ENCODE measurements around the gene NOMO2. TPM values are rescaled to one million over a fixed set of nuclear protein-coding genes. Genes with fewer than 3 reads are reported as not detected.
"Not testable (repeated sequence)": the region's sequence is repeated elsewhere in the genome, so short reads cannot be mapped to it uniquely, and the experiment has no call there.

The NOMO2 gene
- total and polyA plus RNA-seq, 5 donors from 2014 or later = 77.6 to 126 (median 91.4) TPM

DNA sequence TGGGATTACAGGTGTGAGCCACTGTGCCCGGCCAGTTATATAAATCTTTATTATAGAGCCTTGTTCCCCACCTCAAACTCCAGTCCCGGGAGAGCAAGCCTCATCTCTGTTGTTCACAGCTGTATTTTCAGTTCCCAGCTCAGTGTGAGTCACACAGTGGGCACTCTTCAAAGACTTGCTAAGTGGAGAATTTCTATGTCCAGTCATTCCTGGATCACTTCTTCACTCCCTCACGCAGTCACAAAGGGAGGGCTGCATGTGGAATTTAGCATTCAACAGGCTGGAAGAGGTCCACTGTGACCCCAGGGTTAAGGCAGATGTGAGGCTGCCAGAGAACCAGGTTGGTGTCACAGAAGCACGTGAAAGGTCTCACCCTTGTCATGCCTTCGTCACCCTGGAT, 33.0 kb upstream of the NOMO2 start:
- not testable (repeated sequence) for H3K4me1 ChIP-seq (ENCODE audit: control insufficient read depth, insufficient read depth, low read length, poor library complexity, severe bottlenecking); H3K36me3 Mint-ChIP-seq; H3K4me3 ChIP-seq (ENCODE audit: low read depth, low read length); H3K4me1 Mint-ChIP-seq; H3K4me3 Mint-ChIP-seq; H3K9me3 Mint-ChIP-seq; H3K27ac Mint-ChIP-seq; H3K27me3 ChIP-seq (ENCODE audit: control insufficient read depth, insufficient read depth, low read length); H3K36me3 ChIP-seq (ENCODE audit: control insufficient read depth, insufficient read depth, low read length); H3K27me3 Mint-ChIP-seq; DNase-seq; H3K27ac ChIP-seq (ENCODE audit: insufficient read depth, low read length, poor library complexity, severe bottlenecking); H3K9me3 ChIP-seq (ENCODE audit: control insufficient read depth in 2 of 2, low read length in 2 of 2); ATAC-seq (ENCODE audit: low read depth in 2 of 2)

GRCh38 chr16:18593904-18594303, 32.0 kb upstream of the NOMO2 start:
- not testable (repeated sequence) for H3K36me3 ChIP-seq (ENCODE audit: control insufficient read depth, insufficient read depth, low read length); H3K27me3 Mint-ChIP-seq; H3K27ac ChIP-seq (ENCODE audit: insufficient read depth, low read length, poor library complexity, severe bottlenecking); H3K4me3 Mint-ChIP-seq; H3K9me3 Mint-ChIP-seq; H3K4me1 Mint-ChIP-seq; H3K9me3 ChIP-seq (ENCODE audit: control insufficient read depth in 2 of 2, low read length in 2 of 2); H3K36me3 Mint-ChIP-seq; H3K27me3 ChIP-seq (ENCODE audit: control insufficient read depth, insufficient read depth, low read length); ATAC-seq (ENCODE audit: low read depth in 2 of 2); H3K4me3 ChIP-seq (ENCODE audit: low read depth, low read length); H3K4me1 ChIP-seq (ENCODE audit: control insufficient read depth, insufficient read depth, low read length, poor library complexity, severe bottlenecking); H3K27ac Mint-ChIP-seq; DNase-seq

GRCh38 chr16:18592982-18593381, 31.1 kb upstream of the NOMO2 start:
- DNase-seq; H3K27ac ChIP-seq (ENCODE audit: insufficient read depth, low read length, poor library complexity, severe bottlenecking); H3K36me3 Mint-ChIP-seq; H3K4me3 ChIP-seq (ENCODE audit: low read depth, low read length); H3K27me3 Mint-ChIP-seq; ATAC-seq (ENCODE audit: low read depth in 2 of 2); H3K4me3 Mint-ChIP-seq; H3K9me3 Mint-ChIP-seq; H3K9me3 ChIP-seq (ENCODE audit: control insufficient read depth in 2 of 2, low read length in 2 of 2); H3K27me3 ChIP-seq (ENCODE audit: control insufficient read depth, insufficient read depth, low read length); H3K27ac Mint-ChIP-seq; H3K4me1 Mint-ChIP-seq; H3K36me3 ChIP-seq (ENCODE audit: control insufficient read depth, insufficient read depth, low read length); H3K4me1 ChIP-seq (ENCODE audit: control insufficient read depth, insufficient read depth, low read length, poor library complexity, severe bottlenecking): not testable (repeated sequence)

GRCh38 chr16:18591908-18592307, 30.0 kb upstream of the NOMO2 start:
- DNase-seq (peak in 2 of 3 donors; percentile 9 to 40), ATAC-seq (ENCODE audit: low read depth in 2 of 2) (peak in 1 of 2 donors; percentile 31)
- H3K27me3 ChIP-seq (ENCODE audit: control insufficient read depth, insufficient read depth, low read length); H3K9me3 ChIP-seq (ENCODE audit: control insufficient read depth in 2 of 2, low read length in 2 of 2); H3K4me3 Mint-ChIP-seq; H3K4me1 ChIP-seq (ENCODE audit: control insufficient read depth, insufficient read depth, low read length, poor library complexity, severe bottlenecking); H3K27ac Mint-ChIP-seq; H3K36me3 ChIP-seq (ENCODE audit: control insufficient read depth, insufficient read depth, low read length); H3K27me3 Mint-ChIP-seq; H3K36me3 Mint-ChIP-seq; H3K27ac ChIP-seq (ENCODE audit: insufficient read depth, low read length, poor library complexity, severe bottlenecking); H3K9me3 Mint-ChIP-seq; H3K4me3 ChIP-seq (ENCODE audit: low read depth, low read length); H3K4me1 Mint-ChIP-seq: not testable (repeated sequence)

GRCh38 chr16:18591441-18591840, 29.5 kb upstream of the NOMO2 start:
- not testable (repeated sequence) for H3K4me3 ChIP-seq (ENCODE audit: low read depth, low read length); H3K9me3 ChIP-seq (ENCODE audit: control insufficient read depth in 2 of 2, low read length in 2 of 2); H3K36me3 Mint-ChIP-seq; H3K36me3 ChIP-seq (ENCODE audit: control insufficient read depth, insufficient read depth, low read length); H3K4me1 Mint-ChIP-seq; H3K27me3 ChIP-seq (ENCODE audit: control insufficient read depth, insufficient read depth, low read length); H3K27ac Mint-ChIP-seq; H3K9me3 Mint-ChIP-seq; H3K27me3 Mint-ChIP-seq; H3K4me3 Mint-ChIP-seq; H3K4me1 ChIP-seq (ENCODE audit: control insufficient read depth, insufficient read depth, low read length, poor library complexity, severe bottlenecking); H3K27ac ChIP-seq (ENCODE audit: insufficient read depth, low read length, poor library complexity, severe bottlenecking); ATAC-seq (ENCODE audit: low read depth in 2 of 2); DNase-seq

GRCh38 chr16:18589806-18590205, 27.9 kb upstream of the NOMO2 start:
- H3K27me3 ChIP-seq (ENCODE audit: control insufficient read depth, insufficient read depth, low read length); H3K27ac Mint-ChIP-seq; H3K27ac ChIP-seq (ENCODE audit: insufficient read depth, low read length, poor library complexity, severe bottlenecking); H3K4me3 ChIP-seq (ENCODE audit: low read depth, low read length); H3K9me3 Mint-ChIP-seq; H3K4me3 Mint-ChIP-seq; ATAC-seq (ENCODE audit: low read depth in 2 of 2); DNase-seq; H3K9me3 ChIP-seq (ENCODE audit: control insufficient read depth in 2 of 2, low read length in 2 of 2); H3K36me3 Mint-ChIP-seq; H3K36me3 ChIP-seq (ENCODE audit: control insufficient read depth, insufficient read depth, low read length); H3K4me1 ChIP-seq (ENCODE audit: control insufficient read depth, insufficient read depth, low read length, poor library complexity, severe bottlenecking); H3K27me3 Mint-ChIP-seq; H3K4me1 Mint-ChIP-seq: not testable (repeated sequence)

GRCh38 chr16:18586560-18587540, 25.0 kb upstream of the NOMO2 start:
- DNase-seq; H3K27me3 ChIP-seq (ENCODE audit: control insufficient read depth, insufficient read depth, low read length); H3K4me1 Mint-ChIP-seq; H3K4me3 ChIP-seq (ENCODE audit: low read depth, low read length); H3K36me3 ChIP-seq (ENCODE audit: control insufficient read depth, insufficient read depth, low read length); H3K36me3 Mint-ChIP-seq; H3K4me3 Mint-ChIP-seq; H3K4me1 ChIP-seq (ENCODE audit: control insufficient read depth, insufficient read depth, low read length, poor library complexity, severe bottlenecking); H3K9me3 ChIP-seq (ENCODE audit: control insufficient read depth in 2 of 2, low read length in 2 of 2); ATAC-seq (ENCODE audit: low read depth in 2 of 2); H3K27ac Mint-ChIP-seq; H3K9me3 Mint-ChIP-seq; H3K27me3 Mint-ChIP-seq; H3K27ac ChIP-seq (ENCODE audit: insufficient read depth, low read length, poor library complexity, severe bottlenecking): not testable (repeated sequence)

GRCh38 chr16:18585789-18586188, 23.9 kb upstream of the NOMO2 start:
- H3K9me3 ChIP-seq (ENCODE audit: control insufficient read depth in 2 of 2, low read length in 2 of 2); H3K4me1 Mint-ChIP-seq; ATAC-seq (ENCODE audit: low read depth in 2 of 2); H3K4me3 ChIP-seq (ENCODE audit: low read depth, low read length); DNase-seq; H3K27me3 Mint-ChIP-seq; H3K27ac ChIP-seq (ENCODE audit: insufficient read depth, low read length, poor library complexity, severe bottlenecking); H3K4me3 Mint-ChIP-seq; H3K9me3 Mint-ChIP-seq; H3K36me3 ChIP-seq (ENCODE audit: control insufficient read depth, insufficient read depth, low read length); H3K27me3 ChIP-seq (ENCODE audit: control insufficient read depth, insufficient read depth, low read length); H3K36me3 Mint-ChIP-seq; H3K4me1 ChIP-seq (ENCODE audit: control insufficient read depth, insufficient read depth, low read length, poor library complexity, severe bottlenecking); H3K27ac Mint-ChIP-seq: not testable (repeated sequence)

Data from CD4-positive, CD25-positive, alpha-beta regulatory T cell (primary cell).